Thoracic aorta (tissue), 2 donors: ENCODE data around the gene PRTN3. TPM values are rescaled to one million over a fixed set of nuclear protein-coding genes. Genes with fewer than 3 reads are reported as not detected.

Experiments used
- ATAC-seq: fragments of 150-250 bp; one replicate; pipeline ENCODE4 v1.8.0; 2017; ENCODE audit warnings: low read depth; ENCODE audit not compliant: insufficient number of reproducible peaks, low FRiP score
- DNase-seq: peaks from one replicate; pipeline ENCODE4 v3.0.0-alpha.2; 2020; ENCODE audit warnings: low spot score
- H3K27ac ChIP-seq, 2 donors: fragments of 200-600 bp; sonication (generic); 1 replicate in 1 of 2; 2 replicates in 1 of 2; pipeline ENCODE4 v1.5.1; 2016; ENCODE audit warnings: mild to moderate bottlenecking in 2 of 2, moderate library complexity in 2 of 2
- H3K27me3 ChIP-seq: fragments of 200-600 bp; sonication (generic); replicated peaks from 2 replicates; pipeline ENCODE4 v1.6.0; 2016; ENCODE audit warnings: mild to moderate bottlenecking; ENCODE audit not compliant: insufficient read depth
- H3K36me3 ChIP-seq: fragments of 200-600 bp; sonication (generic); one replicate; pipeline ENCODE4 v1.5.1; 2016
- H3K4me1 ChIP-seq, 2 donors: fragments of 200-600 bp; sonication (generic); 1 replicate in 1 of 2; 2 replicates in 1 of 2; pipeline versions ENCODE4 v1.5.1 to v1.6.0; 2016; ENCODE audit warnings: low read depth in 2 of 2, mild to moderate bottlenecking in 1 of 2; ENCODE audit not compliant: control insufficient read depth in 1 of 2
- H3K4me3 ChIP-seq: fragments of 200-600 bp; sonication (generic); 2 replicates; pipeline ENCODE4 v1.5.1; 2016; ENCODE audit warnings: mild to moderate bottlenecking
- H3K9me3 ChIP-seq: fragments of 200-600 bp; sonication (generic); 2 replicates; pipeline ENCODE4 v1.5.1; 2016
- CTCF ChIP-seq: fragments of 200-600 bp; sonication (generic); IDR thresholded peaks from one replicate; pipeline ENCODE4 v1.5.1; 2019; ENCODE audit warnings: antibody characterized with exemption
- total RNA-seq, 2 donors: library from RNA; depleted of rRNA; stranded (reverse); fragments of >200 nt; gene quantifications; one replicate each; pipeline versions ENCODE4 v1.1.0 to v1.2.3, GENCODE V29; 2016

The PRTN3 gene
- total RNA-seq, 2 donors from 2014 or later = not detected

GRCh38 chr19:807627-808422, 33.0 kb upstream of the PRTN3 start:
- H3K4me3 ChIP-seq = no peak overlapping the region
- H3K36me3 ChIP-seq = peaks cover 87% of the 10 kb centered on the region
- no peak for TF ChIP-seq CTCF
- H3K4me1 ChIP-seq = peaks cover 0 to 6% of the 10 kb centered on the region in 2 donors
- DNase-seq = no peak
- no peaks in the 10 kb centered on the region for H3K27me3 ChIP-seq
- H3K9me3 ChIP-seq = no peaks in the 10 kb centered on the region
- no peak overlapping the region for H3K27ac ChIP-seq
- no peak for ATAC-seq

GRCh38 chr19:808423-808775, 32.4 kb upstream of the PRTN3 start:
- Histone ChIP-seq H3K4me3 (no peak overlapping the region), H3K27ac (no peak overlapping the region), H3K36me3 (peaks cover 87% of the 10 kb centered on the region), H3K9me3 (no peaks in the 10 kb centered on the region), H3K27me3 (no peaks in the 10 kb centered on the region), H3K4me1 (no peaks in the 10 kb centered on the region)
- DNase-seq (no peak), ATAC-seq (no peak)
- TF ChIP-seq CTCF = no peak

DNA sequence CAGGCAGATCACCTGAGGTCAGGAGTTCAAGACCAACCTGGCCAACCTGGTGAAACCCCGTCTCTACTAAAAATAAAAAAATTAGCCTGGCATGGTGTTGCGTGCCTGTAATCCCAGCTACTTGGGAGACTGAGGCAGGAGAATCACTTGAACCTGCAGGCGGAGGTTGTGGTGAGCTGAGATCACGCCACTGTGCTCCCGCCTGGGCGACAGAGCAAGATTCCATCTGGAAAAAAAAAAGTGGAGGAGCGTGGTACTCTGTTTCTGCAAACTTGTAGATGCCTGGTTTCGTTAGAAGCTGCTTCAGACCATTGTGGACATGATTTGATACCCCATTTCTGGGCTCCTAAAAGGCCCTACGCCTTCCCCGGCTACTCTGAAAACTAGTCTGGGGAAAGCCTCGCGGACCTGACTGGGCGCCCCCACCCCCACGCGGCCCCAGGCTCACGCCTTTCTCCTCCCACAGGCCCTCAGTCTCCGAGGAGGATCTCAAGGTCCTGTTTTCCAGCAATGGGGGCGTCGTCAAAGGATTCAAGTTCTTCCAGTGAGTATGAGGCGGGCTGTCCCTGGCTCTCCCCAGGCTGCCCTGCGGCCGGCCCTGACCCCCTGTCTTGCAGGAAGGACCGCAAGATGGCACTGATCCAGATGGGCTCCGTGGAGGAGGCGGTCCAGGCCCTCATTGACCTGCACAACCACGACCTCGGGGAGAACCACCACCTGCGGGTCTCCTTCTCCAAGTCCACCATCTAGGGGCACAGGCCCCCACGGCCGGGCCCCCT, 30.5 kb upstream of the PRTN3 start:
- no peak for DNase-seq
- no peak for TF ChIP-seq CTCF
- Histone ChIP-seq H3K36me3 (peaks cover 69% of the 10 kb centered on the region), H3K27ac (no peak overlapping the region), H3K4me1 (no peaks in the 10 kb centered on the region), H3K4me3 (no peak overlapping the region), H3K9me3 (no peaks in the 10 kb centered on the region), H3K27me3 (no peaks in the 10 kb centered on the region)
- no peak for ATAC-seq

GRCh38 chr19:810883-811489, 29.8 kb upstream of the PRTN3 start:
- no peak for TF ChIP-seq CTCF
- H3K27me3 ChIP-seq = no peaks in the 10 kb centered on the region
- DNase-seq (no peak), ATAC-seq (no peak)
- H3K9me3 ChIP-seq = no peaks in the 10 kb centered on the region
- no peaks in the 10 kb centered on the region for H3K4me1 ChIP-seq
- H3K27ac ChIP-seq = no peak overlapping the region
- peaks cover 62% of the 10 kb centered on the region for H3K36me3 ChIP-seq
- H3K4me3 ChIP-seq = no peak overlapping the region

GRCh38 chr19:811506-812048, 29.2 kb upstream of the PRTN3 start:
- no peak for TF ChIP-seq CTCF
- Histone ChIP-seq H3K27me3 (no peaks in the 10 kb centered on the region), H3K4me1 (no peaks in the 10 kb centered on the region), H3K4me3 (no peak overlapping the region), H3K36me3 (peaks cover 56% of the 10 kb centered on the region), H3K9me3 (no peaks in the 10 kb centered on the region), H3K27ac (no peak overlapping the region)
- DNase-seq = no peak
- no peak for ATAC-seq
